ENCODE data around the gene MRPS26. TPM values are rescaled to one million over a fixed set of nuclear protein-coding genes. Genes with fewer than 3 reads are reported as not detected.
A peak's percentile ranks its signal among the peaks of the same experiment; 100 is the strongest.
"Not testable (repeated sequence)": the region's sequence is repeated elsewhere in the genome, so short reads cannot be mapped to it uniquely, and the experiment has no call there.

The MRPS26 gene
- total and polyA plus RNA-seq, 7 experiments from 2014 or later: 22.2 to 94.2 (median 30.9) TPM

- DNase-seq (no peak), ATAC-seq (no peak)
- Histone ChIP-seq H3K9me3 (ENCODE audit: control insufficient read depth in 2 of 3, low read length in 3 of 3) (no peaks in the 10 kb centered on the region), H3K27ac (ENCODE audit: low read depth, low read length) (no peak overlapping the region), H3K36me3 (ENCODE audit: control insufficient read depth in 2 of 3, insufficient read depth in 3 of 3, low read length in 3 of 3) (peaks cover 0 to 34% (median 5%) of the 10 kb centered on the region in 3 experiments), H3K4me1 (ENCODE audit: control insufficient read depth in 2 of 2, insufficient read depth in 2 of 2, low read length in 2 of 2) (no peaks in the 10 kb centered on the region), H3K4me3 (ENCODE audit: low read length) (no peak overlapping the region), H3K27me3 (ENCODE audit: control insufficient read depth in 2 of 2, insufficient read depth in 2 of 2, low read length in 2 of 2) (no peaks in the 10 kb centered on the region)
- ChIA-PET POLR2A (no interaction called here), CTCF (no interaction called here)
- peaks cover 0 to 44% (median 4%) of the 10 kb centered on the region in 7 donors for H3K4me1 Mint-ChIP-seq
- H3K27me3 Mint-ChIP-seq: no peaks in the 10 kb centered on the region
- peak overlapping the region in 1 of 10 donors; percentile 6 for H3K4me3 Mint-ChIP-seq
- peak overlapping the region in 6 of 9 donors; percentile 0 to 74 (median 34) for H3K27ac Mint-ChIP-seq
- intact Hi-C loops (cut with micrococcal nuclease): no loop called here
- peaks cover 8 to 44% (median 28%) of the 10 kb centered on the region in 5 donors for H3K36me3 Mint-ChIP-seq
- peaks cover 0 to 2% (median 0%) of the 10 kb centered on the region in 11 donors for H3K9me3 Mint-ChIP-seq
Measured at GRCh38 chr20:3011752-3012151, 34.1 kb upstream of the MRPS26 start.

GRCh38 chr20:3013771-3014170 lies 32.1 kb upstream of the MRPS26 start:
- no peaks in the 10 kb centered on the region for H3K9me3 Mint-ChIP-seq
- Histone ChIP-seq H3K27me3 (ENCODE audit: control insufficient read depth in 2 of 2, insufficient read depth in 2 of 2, low read length in 2 of 2) (no peaks in the 10 kb centered on the region), H3K36me3 (ENCODE audit: control insufficient read depth in 2 of 3, insufficient read depth in 3 of 3, low read length in 3 of 3) (peaks cover 0 to 26% (median 0%) of the 10 kb centered on the region in 3 experiments), H3K27ac (ENCODE audit: low read depth, low read length) (no peak overlapping the region), H3K4me3 (ENCODE audit: low read length) (no peak overlapping the region), H3K4me1 (ENCODE audit: control insufficient read depth in 2 of 2, insufficient read depth in 2 of 2, low read length in 2 of 2) (no peaks in the 10 kb centered on the region), H3K9me3 (ENCODE audit: control insufficient read depth in 2 of 3, low read length in 3 of 3) (no peaks in the 10 kb centered on the region)
- H3K27ac Mint-ChIP-seq: no peak overlapping the region
- intact Hi-C loops (cut with micrococcal nuclease): no loop called here
- peaks cover 6 to 43% (median 31%) of the 10 kb centered on the region in 5 donors for H3K36me3 Mint-ChIP-seq
- CTCF ChIA-PET: no interaction called here
- POLR2A ChIA-PET: no interaction called here
- no peak for ATAC-seq
- H3K27me3 Mint-ChIP-seq: no peaks in the 10 kb centered on the region
- H3K4me1 Mint-ChIP-seq: peaks cover 0 to 44% (median 4%) of the 10 kb centered on the region in 7 donors
- H3K4me3 Mint-ChIP-seq: no peak overlapping the region
- no peak for DNase-seq

- Histone ChIP-seq H3K4me1 (ENCODE audit: control insufficient read depth in 2 of 2, insufficient read depth in 2 of 2, low read length in 2 of 2) (no peaks in the 10 kb centered on the region), H3K27me3 (ENCODE audit: control insufficient read depth in 2 of 2, insufficient read depth in 2 of 2, low read length in 2 of 2) (no peaks in the 10 kb centered on the region), H3K9me3 (ENCODE audit: control insufficient read depth in 2 of 3, low read length in 3 of 3) (no peaks in the 10 kb centered on the region), H3K4me3 (ENCODE audit: low read length) (no peak overlapping the region), H3K36me3 (ENCODE audit: control insufficient read depth in 2 of 3, insufficient read depth in 3 of 3, low read length in 3 of 3) (peaks cover 0 to 23% (median 0%) of the 10 kb centered on the region in 3 experiments), H3K27ac (ENCODE audit: low read depth, low read length) (no peak overlapping the region)
- intact Hi-C loops (cut with micrococcal nuclease): no loop called here
- no peak overlapping the region for H3K4me3 Mint-ChIP-seq
- DNase-seq (no peak), ATAC-seq (no peak)
- POLR2A ChIA-PET: interaction anchor here (1.0 kb wide), 1 partner anchor 9 kb away, joined by 3 read pairs; no protein-coding TSS in a partner anchor
- H3K27me3 Mint-ChIP-seq: no peaks in the 10 kb centered on the region
- H3K4me1 Mint-ChIP-seq: peaks cover 0 to 41% (median 4%) of the 10 kb centered on the region in 7 donors
- H3K9me3 Mint-ChIP-seq: no peaks in the 10 kb centered on the region
- no peak overlapping the region for H3K27ac Mint-ChIP-seq
- peaks cover 6 to 39% (median 27%) of the 10 kb centered on the region in 5 donors for H3K36me3 Mint-ChIP-seq
- CTCF ChIA-PET: no interaction called here
Measured at GRCh38 chr20:3014179-3014578, 31.7 kb upstream of the MRPS26 start.

- Histone ChIP-seq H3K4me1 (ENCODE audit: control insufficient read depth in 2 of 2, insufficient read depth in 2 of 2, low read length in 2 of 2) (no peaks in the 10 kb centered on the region), H3K9me3 (ENCODE audit: control insufficient read depth in 2 of 3, low read length in 3 of 3) (no peaks in the 10 kb centered on the region), H3K27ac (ENCODE audit: low read depth, low read length) (no peak overlapping the region), H3K36me3 (ENCODE audit: control insufficient read depth in 2 of 3, insufficient read depth in 3 of 3, low read length in 3 of 3) (peaks cover 0 to 23% (median 0%) of the 10 kb centered on the region in 3 experiments), H3K4me3 (ENCODE audit: low read length) (no peak overlapping the region), H3K27me3 (ENCODE audit: control insufficient read depth in 2 of 2, insufficient read depth in 2 of 2, low read length in 2 of 2) (no peaks in the 10 kb centered on the region)
- ChIA-PET CTCF (no interaction called here), POLR2A (interaction anchor here (1.0 kb wide), 1 partner anchor 10 kb away, joined by 3 read pairs; no protein-coding TSS in a partner anchor)
- ATAC-seq (no peak), DNase-seq (no peak)
- peak overlapping the region in 1 of 10 donors; percentile 15 for H3K4me3 Mint-ChIP-seq
- no peaks in the 10 kb centered on the region for H3K27me3 Mint-ChIP-seq
- H3K4me1 Mint-ChIP-seq: peaks cover 0 to 36% (median under 1%) of the 10 kb centered on the region in 7 donors
- peak overlapping the region in 2 of 9 donors; percentile 56 to 70 for H3K27ac Mint-ChIP-seq
- H3K36me3 Mint-ChIP-seq: peaks cover 6 to 34% (median 22%) of the 10 kb centered on the region in 5 donors
- intact Hi-C loops (cut with micrococcal nuclease): no loop called here
- H3K9me3 Mint-ChIP-seq: no peaks in the 10 kb centered on the region
Measured at GRCh38 chr20:3014662-3015061, 31.2 kb upstream of the MRPS26 start.

- DNase-seq; H3K27ac ChIP-seq (ENCODE audit: low read depth, low read length); H3K27me3 ChIP-seq (ENCODE audit: control insufficient read depth in 2 of 2, insufficient read depth in 2 of 2, low read length in 2 of 2); H3K4me3 Mint-ChIP-seq; H3K4me3 ChIP-seq (ENCODE audit: low read length); intact Hi-C loops (cut with micrococcal nuclease); H3K9me3 Mint-ChIP-seq; H3K27me3 Mint-ChIP-seq; ATAC-seq; H3K4me1 ChIP-seq (ENCODE audit: control insufficient read depth in 2 of 2, insufficient read depth in 2 of 2, low read length in 2 of 2); H3K9me3 ChIP-seq (ENCODE audit: control insufficient read depth in 2 of 3, low read length in 3 of 3); CTCF ChIA-PET: not testable (repeated sequence)
- Mint-ChIP-seq H3K36me3 (peaks cover 6 to 32% (median 22%) of the 10 kb centered on the region in 5 donors), H3K27ac (peak overlapping the region in 1 of 9 donors; percentile 21), H3K4me1 (peaks cover 0 to 36% (median 0%) of the 10 kb centered on the region in 7 donors)
- POLR2A ChIA-PET: interaction anchor here (0.6 to 1.0 kb wide), 2 partner anchors 10 to 280 kb away, joined by 3 read pairs; no protein-coding TSS in a partner anchor
- H3K36me3 ChIP-seq (ENCODE audit: control insufficient read depth in 2 of 3, insufficient read depth in 3 of 3, low read length in 3 of 3): peaks cover 0 to 23% (median 0%) of the 10 kb centered on the region in 3 experiments
Measured at GRCh38 chr20:3015302-3015701, 30.6 kb upstream of the MRPS26 start.

GRCh38 chr20:3021327-3021726 lies 24.5 kb upstream of the MRPS26 start:
- H3K27me3 ChIP-seq (ENCODE audit: control insufficient read depth in 2 of 2, insufficient read depth in 2 of 2, low read length in 2 of 2): no peaks in the 10 kb centered on the region
- peaks cover 10 to 57% (median 36%) of the 10 kb centered on the region in 5 donors for H3K36me3 Mint-ChIP-seq
- DNase-seq: no peak
- H3K4me1 Mint-ChIP-seq: no peaks in the 10 kb centered on the region
- CTCF ChIA-PET: no interaction called here
- peaks cover 7 to 65% (median 10%) of the 10 kb centered on the region in 3 experiments for H3K36me3 ChIP-seq (ENCODE audit: control insufficient read depth in 2 of 3, insufficient read depth in 3 of 3, low read length in 3 of 3)
- peaks cover 0 to 1% (median 0%) of the 10 kb centered on the region in 11 donors for H3K9me3 Mint-ChIP-seq
- no peak for ATAC-seq
- POLR2A ChIA-PET: no interaction called here
- no peak overlapping the region for H3K4me3 Mint-ChIP-seq
- H3K27me3 Mint-ChIP-seq: no peaks in the 10 kb centered on the region
- no peaks in the 10 kb centered on the region for H3K9me3 ChIP-seq (ENCODE audit: control insufficient read depth in 2 of 3, low read length in 3 of 3)
- no peak overlapping the region for H3K4me3 ChIP-seq (ENCODE audit: low read length)
- H3K27ac ChIP-seq (ENCODE audit: low read depth, low read length): no peak overlapping the region
- no peaks in the 10 kb centered on the region for H3K4me1 ChIP-seq (ENCODE audit: control insufficient read depth in 2 of 2, insufficient read depth in 2 of 2, low read length in 2 of 2)
- H3K27ac Mint-ChIP-seq: peak overlapping the region in 4 of 9 donors; percentile 2 to 80 (median 33)
- intact Hi-C loops (cut with micrococcal nuclease): no loop called here

- ATAC-seq: no peak
- CTCF ChIA-PET: no interaction called here
Measured at GRCh38 chr20:3021777-3022176, 24.1 kb upstream of the MRPS26 start.

More at GRCh38 chr20:3021777-3022176, 24.1 kb upstream of the MRPS26 start:
- H3K27ac ChIP-seq (ENCODE audit: low read depth, low read length): no peak overlapping the region
- Mint-ChIP-seq H3K4me1 (no peaks in the 10 kb centered on the region), H3K27ac (peak overlapping the region in 1 of 9 donors; percentile 28), H3K9me3 (peaks cover 0 to 1% (median 0%) of the 10 kb centered on the region in 11 donors), H3K4me3 (no peak overlapping the region), H3K36me3 (peaks cover 11 to 57% (median 35%) of the 10 kb centered on the region in 5 donors), H3K27me3 (no peaks in the 10 kb centered on the region)
- DNase-seq: no peak
- no peak overlapping the region for H3K4me3 ChIP-seq (ENCODE audit: low read length)
- peaks cover 7 to 67% (median 10%) of the 10 kb centered on the region in 3 experiments for H3K36me3 ChIP-seq (ENCODE audit: control insufficient read depth in 2 of 3, insufficient read depth in 3 of 3, low read length in 3 of 3)
- POLR2A ChIA-PET: no interaction called here
- H3K9me3 ChIP-seq (ENCODE audit: control insufficient read depth in 2 of 3, low read length in 3 of 3): no peaks in the 10 kb centered on the region
- H3K4me1 ChIP-seq (ENCODE audit: control insufficient read depth in 2 of 2, insufficient read depth in 2 of 2, low read length in 2 of 2): no peaks in the 10 kb centered on the region
- intact Hi-C loops (cut with micrococcal nuclease): no loop called here
- H3K27me3 ChIP-seq (ENCODE audit: control insufficient read depth in 2 of 2, insufficient read depth in 2 of 2, low read length in 2 of 2): no peaks in the 10 kb centered on the region

Data from naive thymus-derived CD4-positive, alpha-beta T cell (primary cell).